HUES64 (cell line): ENCODE data around the gene C12orf42.

ENCODE experiments used
- H3K27ac ChIP-seq: 2 replicates; pipeline ENCODE4 v1.7.0; 2013; ENCODE audit warnings: low read depth, low read length, inconsistent platforms
- H3K27me3 ChIP-seq: 2 replicates; pipeline ENCODE4 v1.6.1; 2013; ENCODE audit warnings: mild to moderate bottlenecking, low read length; ENCODE audit not compliant: insufficient read depth
- H3K36me3 ChIP-seq: 2 replicates; pipeline ENCODE4 v1.6.1; 2013; ENCODE audit warnings: mild to moderate bottlenecking, low read length; ENCODE audit not compliant: insufficient read depth
- H3K4me1 ChIP-seq: 2 replicates; pipeline ENCODE4 v1.6.1; 2013; ENCODE audit warnings: mild to moderate bottlenecking, low read length, moderate library complexity; ENCODE audit not compliant: insufficient read depth
- H3K4me3 ChIP-seq: 2 replicates; pipeline ENCODE4 v1.5.1; 2013; ENCODE audit warnings: mild to moderate bottlenecking, low read length, moderate library complexity
- H3K9ac ChIP-seq: 2 replicates; pipeline ENCODE4 v1.6.1; 2013; ENCODE audit warnings: mild to moderate bottlenecking, low read depth, low read length
- H3K9me3 ChIP-seq: 2 replicates; pipeline ENCODE4 v1.6.1; 2013; ENCODE audit warnings: low read depth, low read length; ENCODE audit not compliant: insufficient read depth
- WGBS: fragments of 150-250, 120-280 bp; methylation state at CpG from one replicate; pipeline ENCODE4 v1.1.7; 2013; ENCODE audit warnings: missing lambda C conversion rate; 5-methylcytosine and 5-hydroxymethylcytosine counted together

The C12orf42 gene

DNA sequence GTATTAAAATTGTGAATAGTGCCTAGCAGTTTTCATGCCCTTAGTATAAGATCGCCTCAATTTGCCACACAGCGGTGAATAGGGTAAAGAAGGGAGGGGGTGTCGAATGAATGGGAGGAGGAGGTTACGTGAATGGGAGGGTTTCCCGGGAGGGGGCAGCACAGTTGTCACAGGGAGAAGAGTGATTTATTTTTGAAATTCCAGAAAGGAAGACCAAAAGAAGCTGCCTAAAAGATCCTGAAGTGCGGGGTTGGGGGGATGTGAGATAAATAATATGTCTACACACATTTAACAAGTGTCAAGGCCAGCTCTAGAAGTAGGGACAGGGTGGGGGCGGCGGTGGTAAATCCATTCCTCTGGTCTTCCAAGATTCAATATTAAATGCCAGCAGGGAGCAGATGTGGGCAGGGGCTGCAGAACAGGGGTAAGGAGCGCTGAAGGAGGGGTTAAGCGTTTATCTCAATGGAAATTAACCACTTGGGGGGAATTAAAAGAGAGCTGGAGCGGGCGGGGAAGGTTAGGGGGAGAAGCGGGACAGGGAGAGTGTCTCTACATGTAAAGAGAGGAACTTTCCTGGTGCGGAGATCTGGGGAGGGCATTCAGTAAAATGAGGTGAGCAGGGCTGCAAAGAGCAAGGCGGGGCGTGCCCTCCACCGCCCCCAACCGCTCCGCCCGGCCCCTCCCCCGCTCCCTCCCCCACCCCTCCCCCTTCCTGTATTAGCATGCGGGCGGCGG, 867 bp downstream of the C12orf42 start:
- H3K4me1 ChIP-seq, result peaks cover 8% of the 10 kb centered on the region; the same call in 1 of the 2 replicates
- no peak overlapping the region for H3K9ac ChIP-seq
- no peaks in the 10 kb centered on the region for H3K36me3 ChIP-seq
- 4% methylated on average over 16 of the region's 24 CpGs for WGBS
- H3K27ac ChIP-seq, result no peak overlapping the region
- H3K9me3 ChIP-seq, result no peaks in the 10 kb centered on the region
- H3K27me3 ChIP-seq, result peaks cover 32% of the 10 kb centered on the region
- peak overlapping the region; percentile 68 for H3K4me3 ChIP-seq

DNA sequence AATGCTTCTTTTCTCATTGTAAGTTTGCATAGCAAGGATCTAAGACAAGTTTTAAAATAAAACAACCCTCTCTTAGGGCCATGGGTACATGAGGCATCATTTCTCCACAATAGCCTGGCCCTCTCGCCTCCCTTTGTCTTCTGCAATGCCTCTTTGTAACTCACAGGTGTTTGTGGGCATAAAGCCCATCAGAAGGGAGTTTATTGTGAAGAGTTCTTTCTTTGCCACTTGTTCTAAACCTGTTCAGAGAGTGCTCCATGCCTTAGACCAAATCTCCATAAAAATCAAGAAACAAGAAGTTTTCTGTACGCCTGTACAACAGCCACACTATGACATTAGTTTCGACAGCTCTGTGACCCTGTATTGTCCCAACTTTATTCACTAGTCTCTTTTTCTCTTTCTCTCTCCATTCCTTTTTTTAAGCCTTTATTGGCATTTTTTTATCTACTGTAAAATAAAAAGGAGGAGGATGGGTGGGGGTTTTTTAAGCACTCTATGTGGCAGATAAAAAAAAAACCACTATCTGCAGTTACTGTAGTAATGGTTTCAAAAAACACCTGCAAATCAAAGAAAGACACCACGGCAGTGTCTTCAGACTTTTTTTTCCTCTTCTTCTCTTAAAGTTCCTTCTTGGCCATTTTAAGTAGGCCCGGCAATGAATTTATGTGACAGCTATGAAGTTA, 1.6 kb downstream of the C12orf42 start:
- Histone ChIP-seq H3K4me1 (peaks cover 8% of the 10 kb centered on the region; the same call in 1 of the 2 replicates), H3K36me3 (no peaks in the 10 kb centered on the region), H3K27ac (no peak overlapping the region), H3K27me3 (peaks cover 32% of the 10 kb centered on the region), H3K4me3 (peak overlapping the region; percentile 68), H3K9ac (no peak overlapping the region), H3K9me3 (no peaks in the 10 kb centered on the region)
- WGBS, result 68% methylated on average over 5 of the region's 5 CpGs

DNA sequence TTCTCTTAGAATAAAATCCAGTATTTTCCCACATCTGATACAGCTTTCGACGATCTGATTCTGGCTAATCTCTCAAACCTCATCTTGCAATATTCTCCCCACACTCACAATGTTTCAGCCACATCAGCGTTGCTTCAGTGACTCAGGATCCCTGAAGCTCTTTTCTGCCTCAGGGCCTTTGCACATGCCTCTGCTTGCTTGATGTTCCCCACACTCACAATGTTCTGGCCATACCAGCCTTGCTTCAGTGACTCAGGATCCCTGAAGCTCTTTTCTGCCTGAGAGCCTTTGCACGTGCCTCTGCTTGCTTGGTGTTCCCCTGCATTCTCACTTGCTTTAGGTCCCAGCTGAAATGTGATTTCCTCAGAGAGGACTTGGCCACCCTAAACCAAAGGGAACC, 2.6 kb downstream of the C12orf42 start:
- no peak overlapping the region for H3K27ac ChIP-seq

DNA sequence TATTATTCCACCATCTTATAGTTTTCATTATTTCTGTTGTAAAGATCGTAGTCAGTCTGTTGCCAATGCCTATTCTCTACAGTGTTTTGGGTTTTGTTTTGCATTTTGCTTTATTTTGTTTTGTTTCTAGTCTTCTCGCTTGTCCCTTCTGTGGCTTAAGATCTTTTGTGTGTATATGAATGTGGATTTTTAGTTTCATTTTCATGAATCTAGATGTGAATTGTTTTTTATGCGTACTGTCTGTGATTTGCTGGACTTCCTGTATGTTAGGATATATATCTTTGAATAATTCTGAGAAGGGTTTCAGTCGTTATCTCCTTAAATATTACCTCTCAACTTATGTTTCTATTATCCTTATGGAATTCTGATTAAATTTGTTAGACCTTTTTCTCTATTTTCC, 13.4 kb downstream of the C12orf42 start:
- peaks cover 7% of the 10 kb centered on the region; the same call in 1 of the 2 replicates for H3K9me3 ChIP-seq
- no peaks in the 10 kb centered on the region for H3K27me3 ChIP-seq
- no peak overlapping the region for H3K9ac ChIP-seq
- H3K36me3 ChIP-seq, result no peaks in the 10 kb centered on the region
- no peak overlapping the region for H3K4me3 ChIP-seq
- H3K27ac ChIP-seq, result no peak overlapping the region
- 98% methylated on average over 2 of the region's 4 CpGs for WGBS
- H3K4me1 ChIP-seq, result no peaks in the 10 kb centered on the region

More for the DNA sequence above, 2.6 kb downstream of the C12orf42 start:
- no peak overlapping the region for H3K9ac ChIP-seq
- no peak overlapping the region for H3K4me3 ChIP-seq
- 92% methylated on average over 4 of the region's 4 CpGs for WGBS
- no peaks in the 10 kb centered on the region for H3K36me3 ChIP-seq
- peaks cover 8% of the 10 kb centered on the region; the same call in 1 of the 2 replicates for H3K4me1 ChIP-seq
- no peaks in the 10 kb centered on the region for H3K9me3 ChIP-seq
- H3K27me3 ChIP-seq, result peaks cover 32% of the 10 kb centered on the region

- Histone ChIP-seq H3K27me3 (no peaks in the 10 kb centered on the region), H3K4me3 (no peak overlapping the region), H3K9ac (no peak overlapping the region), H3K9me3 (peaks cover 7% of the 10 kb centered on the region; the same call in 1 of the 2 replicates), H3K4me1 (no peaks in the 10 kb centered on the region), H3K36me3 (no peaks in the 10 kb centered on the region), H3K27ac (no peak overlapping the region)
- WGBS, result 80% methylated on average over 2 of the region's 2 CpGs
Measured at GRCh38 chr12:103475073-103475472, 20.7 kb downstream of the C12orf42 start.

DNA sequence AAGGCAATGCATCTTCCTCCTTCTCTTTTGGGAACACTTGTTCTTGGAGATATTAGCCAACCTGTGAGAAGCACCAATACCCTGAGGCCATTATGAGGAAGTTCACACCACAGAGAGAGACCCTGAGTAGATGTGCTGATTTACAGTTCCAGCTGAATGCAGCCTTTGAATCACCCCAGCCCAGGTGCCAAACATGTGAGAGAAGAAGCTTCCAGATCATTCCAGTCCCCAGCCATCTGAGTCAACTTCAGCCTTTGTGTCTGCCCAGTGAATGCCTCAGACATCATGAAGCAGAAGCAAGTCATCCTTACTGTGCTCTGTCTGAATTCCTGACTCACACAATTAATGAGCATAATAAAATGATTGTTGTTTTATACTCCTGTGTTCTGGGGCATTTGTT, 25.1 kb downstream of the C12orf42 start:
- Histone ChIP-seq H3K9ac (no peak overlapping the region), H3K4me3 (no peak overlapping the region), H3K27ac (no peak overlapping the region), H3K36me3 (no peaks in the 10 kb centered on the region), H3K9me3 (no peaks in the 10 kb centered on the region), H3K27me3 (no peaks in the 10 kb centered on the region), H3K4me1 (peaks cover 18% of the 10 kb centered on the region; the same call in 1 of the 2 replicates)

DNA sequence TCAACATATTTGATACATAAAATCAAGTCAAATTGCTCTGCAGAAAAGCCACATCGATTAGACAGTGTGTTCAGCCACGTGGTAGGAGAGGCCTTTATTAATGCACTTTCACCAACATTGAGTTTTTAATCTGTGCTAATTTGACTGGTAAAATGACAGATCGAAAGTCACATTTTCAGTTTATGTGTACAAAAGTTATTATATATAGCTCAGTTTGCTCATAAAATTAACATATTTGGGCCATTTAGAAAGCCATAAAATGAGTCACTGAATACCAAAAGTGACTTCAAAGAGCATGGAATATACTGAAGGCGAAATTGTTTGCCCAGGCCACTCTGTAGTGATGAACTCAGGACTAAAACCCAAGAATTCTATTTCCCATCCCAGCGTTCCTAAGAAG, 26.0 kb downstream of the C12orf42 start:
- H3K9ac ChIP-seq, result no peak overlapping the region
- no peaks in the 10 kb centered on the region for H3K36me3 ChIP-seq
- WGBS, result 94% methylated on average over 3 of the region's 5 CpGs
- no peak overlapping the region for H3K4me3 ChIP-seq
- H3K27ac ChIP-seq, result no peak overlapping the region
- peaks cover 18% of the 10 kb centered on the region; the same call in 1 of the 2 replicates for H3K4me1 ChIP-seq
- H3K9me3 ChIP-seq, result no peaks in the 10 kb centered on the region
- no peaks in the 10 kb centered on the region for H3K27me3 ChIP-seq

DNA sequence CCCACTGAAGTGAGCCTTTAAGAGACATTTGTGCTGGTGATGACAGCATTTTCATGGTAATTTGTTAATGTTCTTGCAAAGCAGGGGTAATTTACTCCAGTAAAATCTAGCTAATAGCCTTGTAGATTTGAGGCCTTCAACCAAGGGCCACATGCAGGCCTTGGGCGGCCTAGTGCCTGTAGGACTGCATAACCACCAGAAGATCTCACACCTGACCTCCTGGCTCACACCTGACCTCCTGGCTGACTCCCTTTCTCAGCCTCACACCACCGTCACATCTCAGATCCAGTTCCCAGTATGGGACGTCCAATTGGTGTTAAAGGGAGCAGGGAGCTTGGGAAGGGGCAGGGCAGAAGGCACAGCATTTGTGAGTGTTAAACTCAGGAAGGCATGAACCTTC, 26.9 kb downstream of the C12orf42 start:
- Histone ChIP-seq H3K27ac (no peak overlapping the region; the same call in 1 of the 2 replicates), H3K9me3 (no peaks in the 10 kb centered on the region), H3K9ac (no peak overlapping the region), H3K4me1 (peaks cover 18% of the 10 kb centered on the region; the same call in 1 of the 2 replicates), H3K4me3 (no peak overlapping the region), H3K27me3 (no peaks in the 10 kb centered on the region), H3K36me3 (no peaks in the 10 kb centered on the region)
- WGBS, result 48% methylated on average over 3 of the region's 3 CpGs

DNA sequence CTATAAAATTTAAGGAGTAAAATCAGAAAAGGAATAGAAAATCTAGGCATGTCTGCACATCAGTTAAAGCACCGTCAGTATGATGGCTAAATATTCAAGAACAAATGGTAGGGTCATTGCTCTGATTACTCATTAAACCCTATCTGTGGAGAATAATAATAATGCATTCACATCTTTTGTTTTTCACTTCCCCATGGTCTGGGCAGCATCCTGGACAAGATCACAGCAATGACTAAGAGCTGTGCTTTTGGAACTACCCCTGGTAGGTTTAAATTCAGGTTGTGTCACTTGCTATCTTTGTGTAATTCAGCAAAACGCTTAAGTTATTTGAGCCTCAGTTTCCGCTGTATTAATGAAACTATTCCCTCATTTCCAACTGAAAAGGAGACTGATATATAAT, 33.1 kb downstream of the C12orf42 start:
- Histone ChIP-seq H3K9me3 (no peaks in the 10 kb centered on the region), H3K27me3 (no peaks in the 10 kb centered on the region), H3K4me1 (peaks cover 3% of the 10 kb centered on the region; the same call in 1 of the 2 replicates), H3K36me3 (no peaks in the 10 kb centered on the region), H3K9ac (no peak overlapping the region), H3K27ac (no peak overlapping the region), H3K4me3 (no peak overlapping the region)
- WGBS, result 69% methylated on average over 2 of the region's 3 CpGs

GRCh38 chr12:103457471-103457870, 38.3 kb downstream of the C12orf42 start:
- H3K9ac ChIP-seq, result no peak overlapping the region
- H3K4me3 ChIP-seq, result no peak overlapping the region
- H3K36me3 ChIP-seq, result no peaks in the 10 kb centered on the region
- peaks cover 7% of the 10 kb centered on the region for H3K4me1 ChIP-seq
- H3K9me3 ChIP-seq, result no peaks in the 10 kb centered on the region
- WGBS, result 81% methylated on average over 2 of the region's 2 CpGs
- no peak overlapping the region for H3K27ac ChIP-seq
- H3K27me3 ChIP-seq, result no peaks in the 10 kb centered on the region

DNA sequence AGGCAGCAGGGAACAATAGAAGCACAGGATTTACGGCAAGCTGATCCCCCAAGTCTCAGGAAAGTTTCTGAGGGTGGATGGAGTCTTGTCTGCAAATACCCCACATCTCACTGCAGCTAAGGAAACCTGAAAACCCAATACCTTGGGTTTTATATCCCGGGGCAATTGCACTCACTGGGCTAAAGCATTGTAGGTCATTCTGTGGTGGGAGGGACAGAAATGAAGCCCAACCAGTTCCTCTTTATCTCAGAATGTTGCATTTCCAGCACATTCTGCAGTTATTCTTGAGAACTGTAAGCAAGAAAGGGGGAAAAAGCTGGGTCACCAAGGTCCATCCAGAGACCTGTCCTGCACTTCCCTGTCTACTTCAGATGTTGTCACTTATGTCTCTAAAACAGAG, 39.8 kb downstream of the C12orf42 start:
- Histone ChIP-seq H3K4me1 (peaks cover 7% of the 10 kb centered on the region), H3K4me3 (no peak overlapping the region), H3K27ac (no peak overlapping the region), H3K9ac (no peak overlapping the region), H3K9me3 (no peaks in the 10 kb centered on the region), H3K27me3 (no peaks in the 10 kb centered on the region), H3K36me3 (no peaks in the 10 kb centered on the region)
- 92% methylated on average over 1 of the region's 2 CpGs for WGBS
